Trophoblast cell (in vitro differentiated cells and primary cell): ENCODE measurements around the gene C2orf81.
A peak's percentile ranks its signal among the peaks of the same experiment; 100 is the strongest.

Source experiments
- DNase-seq, 2 donors: peaks; one replicate each; pipeline ENCODE4 v3.0.0-alpha.2; 2016
- H2AFZ ChIP-seq: 2 replicates; pipeline ENCODE4 v1.6.1; 2013; ENCODE audit warnings: low read length, moderate library complexity, mild to moderate bottlenecking; ENCODE audit not compliant: insufficient read depth, poor library complexity
- H2AK5ac ChIP-seq: 2 replicates; pipeline ENCODE4 v1.6.1; 2013; ENCODE audit warnings: mild to moderate bottlenecking, low read length
- H2BK120ac ChIP-seq: 2 replicates; pipeline ENCODE4 v1.6.1; 2013; ENCODE audit warnings: low read length, mild to moderate bottlenecking, moderate library complexity; ENCODE audit not compliant: insufficient read depth, poor library complexity
- H2BK12ac ChIP-seq: 2 replicates; pipeline ENCODE4 v1.6.1; 2013; ENCODE audit warnings: mild to moderate bottlenecking, low read length, moderate library complexity
- H2BK5ac ChIP-seq: 2 replicates; pipeline ENCODE4 v1.6.1; 2013; ENCODE audit warnings: low read length, low read depth, moderate library complexity, mild to moderate bottlenecking; ENCODE audit not compliant: poor library complexity
- H3K14ac ChIP-seq: 2 replicates; pipeline ENCODE4 v1.6.1; 2013; ENCODE audit warnings: mild to moderate bottlenecking, low read length
- H3K18ac ChIP-seq: 2 replicates; pipeline ENCODE4 v1.6.1; 2013; ENCODE audit warnings: mild to moderate bottlenecking, low read length
- H3K23ac ChIP-seq: 2 replicates; pipeline ENCODE4 v1.6.1; 2013; ENCODE audit warnings: low read length
- H3K27ac ChIP-seq: 2 replicates; pipeline ENCODE4 v1.5.1; 2013; ENCODE audit warnings: low read depth, mild to moderate bottlenecking, inconsistent platforms, low read length, moderate library complexity
- H3K27me3 ChIP-seq: 2 replicates; pipeline ENCODE4 v1.6.1; 2013; ENCODE audit warnings: inconsistent platforms, mild to moderate bottlenecking, low read length, moderate library complexity; ENCODE audit not compliant: insufficient read depth
- H3K36me3 ChIP-seq, 2 experiments: 1 replicate in 1 of 2; 2 replicates in 1 of 2; pipeline ENCODE4 v1.6.1; 2013; ENCODE audit warnings: low read length in 2 of 2, mild to moderate bottlenecking in 2 of 2, moderate library complexity in 1 of 2; ENCODE audit not compliant: insufficient read depth in 2 of 2, control insufficient read depth in 1 of 2
- H3K4ac ChIP-seq: 2 replicates; pipeline ENCODE4 v1.6.1; 2013; ENCODE audit warnings: low read depth, mild to moderate bottlenecking, low read length, moderate library complexity
- H3K4me1 ChIP-seq, 2 experiments: 1 replicate in 1 of 2; 2 replicates in 1 of 2; pipeline ENCODE4 v1.6.1; 2013; ENCODE audit warnings: low read length in 2 of 2, mild to moderate bottlenecking in 2 of 2, moderate library complexity in 1 of 2; ENCODE audit not compliant: insufficient read depth in 2 of 2, control insufficient read depth in 1 of 2
- H3K4me2 ChIP-seq: 2 replicates; pipeline ENCODE4 v1.6.1; 2013; ENCODE audit warnings: inconsistent platforms, mild to moderate bottlenecking, low read length, moderate library complexity
- H3K4me3 ChIP-seq: 2 replicates; pipeline ENCODE4 v1.5.1; 2013; ENCODE audit warnings: mild to moderate bottlenecking, low read depth, low read length, inconsistent platforms
- H3K79me1 ChIP-seq: one replicate; pipeline ENCODE4 v1.6.1; 2013; ENCODE audit warnings: low read length
- H3K79me2 ChIP-seq: 2 replicates; pipeline ENCODE4 v1.6.1; 2013; ENCODE audit warnings: low read length, mild to moderate bottlenecking; ENCODE audit not compliant: control insufficient read depth, insufficient read depth, poor library complexity
- H3K9ac ChIP-seq: 2 replicates; pipeline ENCODE4 v1.6.1; 2013; ENCODE audit warnings: mild to moderate bottlenecking, low read length
- H3K9me3 ChIP-seq: 2 replicates; pipeline ENCODE4 v1.6.1; 2013; ENCODE audit warnings: low read depth, mild to moderate bottlenecking, control low read depth, inconsistent platforms, low read length; ENCODE audit not compliant: insufficient read depth
- H4K12ac ChIP-seq: 2 replicates; pipeline ENCODE4 v1.6.1; 2013; ENCODE audit warnings: low read depth, mild to moderate bottlenecking, low read length, moderate library complexity
- H4K8ac ChIP-seq: 2 replicates; pipeline ENCODE4 v1.6.1; 2013; ENCODE audit warnings: low read depth, mild to moderate bottlenecking, low read length, moderate library complexity
- H4K91ac ChIP-seq: one replicate; pipeline ENCODE4 v1.6.1; 2013; ENCODE audit warnings: low read depth, mild to moderate bottlenecking, low read length, moderate library complexity
- WGBS: extraction: QIAGEN DNeasy Blood & Tissue Kit; methylation state at CpG from one replicate; pipeline ENCODE4 v1.1.7; 2013; ENCODE audit warnings: missing lambda C conversion rate; ENCODE audit not compliant: insufficient read length, insufficient coverage; ENCODE audit errors: extremely low coverage; 5-methylcytosine and 5-hydroxymethylcytosine counted together

C2orf81 gene

GRCh38 chr2:74454654-74455511 is 33.5 kb upstream of the C2orf81 start, which contains the start of gene INO80B:
Gene INO80B (plus strand): TSS chr2:74455087. CDS start chr2:74455117, 30 bp downstream.
- Histone ChIP-seq H4K8ac (peak within 1 kb of the TSS; percentile 58), H3K4ac (peak within 1 kb of the TSS; percentile 24), H2BK12ac (no peak within 1 kb of the TSS), H3K18ac (no peak within 1 kb of the TSS), H2BK120ac (peak within 1 kb of the TSS; percentile 18), H4K91ac (no peak within 1 kb of the TSS), H3K27ac (no peak within 1 kb of the TSS), H3K36me3 (peaks cover under 1 to 6% of the 10 kb centered on the region in 2 experiments), H3K9ac (peak within 1 kb of the TSS; percentile 74), H3K4me3 (peak within 1 kb of the TSS; percentile 73), H3K4me1 (peaks cover 7 to 13% of the 10 kb centered on the region in 2 experiments), H3K79me2 (peaks cover 10% of the 10 kb centered on the region), H3K14ac (peak within 1 kb of the TSS; percentile 12), H3K79me1 (peaks cover 13% of the 10 kb centered on the region), H3K4me2 (peak within 1 kb of the TSS; percentile 89), H2BK5ac (no peak within 1 kb of the TSS), H4K12ac (peak within 1 kb of the TSS; percentile 28), H3K23ac (no peak within 1 kb of the TSS), H2AK5ac (peak within 1 kb of the TSS; percentile 11), H3K9me3 (no peaks in the 10 kb centered on the region), H3K27me3 (no peaks in the 10 kb centered on the region), H2AFZ (peak within 1 kb of the TSS; percentile 4)
- WGBS: no CpG with 5 or more reads among the region's 40 CpGs
- peak; percentile 95 to 100 for DNase-seq

DNA sequence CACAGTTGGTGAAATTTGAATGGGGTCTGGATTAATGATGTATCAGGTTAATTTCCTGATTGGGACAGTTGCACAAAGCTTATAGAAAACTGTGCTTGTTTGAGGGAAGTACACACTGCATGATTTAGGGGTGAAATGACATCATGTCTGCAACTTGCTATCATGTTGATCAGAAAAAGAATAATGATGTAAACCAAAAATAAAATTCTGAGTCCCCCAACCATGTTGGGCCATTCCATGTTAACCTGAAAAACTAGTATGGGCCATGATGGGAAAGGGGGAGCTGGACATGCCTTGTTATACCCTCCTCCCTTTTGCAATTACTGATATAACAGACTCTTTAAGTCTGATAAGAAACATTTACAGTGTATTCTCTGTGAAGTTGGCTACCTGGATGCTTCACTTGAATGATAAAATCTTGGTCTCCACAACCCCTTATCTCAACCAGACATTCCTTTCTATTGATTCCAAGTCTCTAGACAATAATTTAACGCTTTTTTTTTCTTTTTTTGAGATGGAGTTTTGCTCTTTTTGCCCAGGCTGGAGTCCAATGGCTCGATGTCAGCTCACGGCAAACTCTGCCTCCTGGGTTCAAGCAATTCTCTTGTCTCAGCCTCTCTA is 29.3 kb upstream of the C2orf81 start:
- Histone ChIP-seq H3K9ac (no peak overlapping the region), H4K12ac (no peak overlapping the region), H2BK120ac (no peak overlapping the region), H3K23ac (no peak overlapping the region), H3K4ac (no peak overlapping the region), H3K4me1 (peaks cover 4 to 5% of the 10 kb centered on the region in 2 experiments), H3K14ac (no peak overlapping the region), H2AFZ (no peak overlapping the region), H3K9me3 (no peaks in the 10 kb centered on the region), H3K36me3 (no peaks in the 10 kb centered on the region), H3K4me3 (no peak overlapping the region), H2AK5ac (no peak overlapping the region), H2BK5ac (no peak overlapping the region), H2BK12ac (no peak overlapping the region), H4K91ac (no peak overlapping the region), H3K4me2 (no peak overlapping the region), H3K27ac (peak overlapping the region; percentile 39), H3K79me1 (no peaks in the 10 kb centered on the region), H3K27me3 (no peaks in the 10 kb centered on the region), H3K18ac (no peak overlapping the region), H3K79me2 (no peaks in the 10 kb centered on the region), H4K8ac (no peak overlapping the region)
- WGBS: no CpG with 5 or more reads among the region's 3 CpGs
- DNase-seq: peak; percentile 56 to 92

DNA sequence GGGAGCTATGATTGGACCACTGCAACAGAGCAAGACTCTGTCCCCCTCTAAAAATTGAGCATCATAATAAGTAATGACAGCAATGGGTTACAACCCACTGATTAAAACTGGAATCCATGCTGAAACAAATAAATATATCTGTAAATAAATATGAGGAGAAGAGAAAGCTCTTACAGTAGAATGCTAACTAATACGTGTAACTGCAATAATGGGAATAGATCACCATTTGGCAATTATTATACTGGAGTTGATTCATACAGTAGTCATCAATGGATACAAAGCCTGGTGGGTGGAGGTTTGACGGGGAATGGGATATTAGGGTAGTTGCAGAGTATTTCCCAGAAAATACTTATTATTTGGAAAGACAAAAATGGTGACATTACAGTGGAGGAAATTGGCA is 27.4 kb upstream of the C2orf81 start:
- no peak overlapping the region for H4K8ac ChIP-seq
- H4K12ac ChIP-seq: no peak overlapping the region
- H3K4me3 ChIP-seq: no peak overlapping the region
- no peak overlapping the region for H4K91ac ChIP-seq
- no CpG with 5 or more reads among the region's 2 CpGs for WGBS
- no peak overlapping the region for H3K4ac ChIP-seq
- no peaks in the 10 kb centered on the region for H3K27me3 ChIP-seq
- H3K4me1 ChIP-seq: no peaks in the 10 kb centered on the region
- no peaks in the 10 kb centered on the region for H3K79me1 ChIP-seq
- no peak overlapping the region for H2AK5ac ChIP-seq
- no peak overlapping the region for H3K4me2 ChIP-seq
- H3K9ac ChIP-seq: no peak overlapping the region
- H2BK12ac ChIP-seq: no peak overlapping the region
- DNase-seq: no peak
- H3K14ac ChIP-seq: no peak overlapping the region
- no peak overlapping the region for H3K18ac ChIP-seq
- no peaks in the 10 kb centered on the region for H3K79me2 ChIP-seq
- no peaks in the 10 kb centered on the region for H3K36me3 ChIP-seq
- H3K27ac ChIP-seq: no peak overlapping the region
- H3K9me3 ChIP-seq: no peaks in the 10 kb centered on the region
- no peak overlapping the region for H3K23ac ChIP-seq
- H2AFZ ChIP-seq: no peak overlapping the region
- no peak overlapping the region for H2BK120ac ChIP-seq
- no peak overlapping the region for H2BK5ac ChIP-seq

GRCh38 chr2:74447230-74447999 is 26.0 kb upstream of the C2orf81 start:
- Histone ChIP-seq H3K79me2 (no peaks in the 10 kb centered on the region), H4K91ac (no peak overlapping the region)
- no CpG with 5 or more reads among the region's 5 CpGs for WGBS

More at GRCh38 chr2:74447230-74447999, 26.0 kb upstream of the C2orf81 start:
- no peak overlapping the region for H3K18ac ChIP-seq
- no peak overlapping the region for H2BK12ac ChIP-seq
- H4K8ac ChIP-seq: no peak overlapping the region
- H2BK120ac ChIP-seq: no peak overlapping the region
- H3K4me1 ChIP-seq: peaks cover 0 to 1% of the 10 kb centered on the region in 2 experiments
- H2AK5ac ChIP-seq: no peak overlapping the region
- H3K14ac ChIP-seq: no peak overlapping the region
- no peak overlapping the region for H3K23ac ChIP-seq
- no peaks in the 10 kb centered on the region for H3K36me3 ChIP-seq
- H3K4me3 ChIP-seq: no peak overlapping the region
- H3K9ac ChIP-seq: no peak overlapping the region
- H3K79me1 ChIP-seq: no peaks in the 10 kb centered on the region
- no peak overlapping the region for H3K27ac ChIP-seq
- H2BK5ac ChIP-seq: no peak overlapping the region
- H3K27me3 ChIP-seq: no peaks in the 10 kb centered on the region
- H3K4ac ChIP-seq: no peak overlapping the region
- no peaks in the 10 kb centered on the region for H3K9me3 ChIP-seq
- no peak overlapping the region for H3K4me2 ChIP-seq
- no peak overlapping the region for H4K12ac ChIP-seq
- no peak for DNase-seq
- H2AFZ ChIP-seq: no peak overlapping the region
